GM10266 (cell line): Measurements from ENCODE around the gene SPTLC2.
"Not testable (repeated sequence)": the region's sequence is repeated elsewhere in the genome, so short reads cannot be mapped to it uniquely, and the experiment has no call there.

Experiments
- DNase-seq: peaks from one replicate; pipeline ENCODE4 v3.0.0; 2012; ENCODE audit errors: extremely low spot score
- TF ChIP-seq, protein P1 (sequence below): IDR thresholded peaks from 2 replicates; pipeline ENCODE4 v1.5.1; 2012; ENCODE audit warnings: mild to moderate bottlenecking, low read depth; ENCODE audit not compliant: control insufficient read depth, insufficient read depth; ENCODE audit errors: missing control alignments

SPTLC2 gene

DNA sequence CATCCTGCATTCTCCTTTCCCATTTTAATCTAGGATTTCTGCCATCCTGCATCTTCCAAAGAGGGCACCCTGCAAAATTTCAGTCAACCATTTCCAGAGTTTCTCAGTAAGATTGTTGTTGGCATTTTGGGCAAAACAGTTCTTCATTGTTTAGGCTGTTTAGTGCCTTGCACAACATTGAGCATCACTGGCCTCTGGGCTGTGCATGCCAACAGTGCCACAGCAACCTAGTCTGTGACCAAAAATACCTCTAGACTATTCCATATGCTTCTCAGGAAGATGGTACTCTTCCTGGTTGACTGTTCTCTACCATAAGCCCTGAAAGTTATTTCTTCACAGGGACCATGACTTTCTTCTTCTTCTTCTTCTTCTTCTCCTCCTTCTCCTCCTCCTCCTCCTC is 85.4 kb downstream of the SPTLC2 start:
- no peak for DNase-seq
- TF ChIP-seq, protein P1, sequence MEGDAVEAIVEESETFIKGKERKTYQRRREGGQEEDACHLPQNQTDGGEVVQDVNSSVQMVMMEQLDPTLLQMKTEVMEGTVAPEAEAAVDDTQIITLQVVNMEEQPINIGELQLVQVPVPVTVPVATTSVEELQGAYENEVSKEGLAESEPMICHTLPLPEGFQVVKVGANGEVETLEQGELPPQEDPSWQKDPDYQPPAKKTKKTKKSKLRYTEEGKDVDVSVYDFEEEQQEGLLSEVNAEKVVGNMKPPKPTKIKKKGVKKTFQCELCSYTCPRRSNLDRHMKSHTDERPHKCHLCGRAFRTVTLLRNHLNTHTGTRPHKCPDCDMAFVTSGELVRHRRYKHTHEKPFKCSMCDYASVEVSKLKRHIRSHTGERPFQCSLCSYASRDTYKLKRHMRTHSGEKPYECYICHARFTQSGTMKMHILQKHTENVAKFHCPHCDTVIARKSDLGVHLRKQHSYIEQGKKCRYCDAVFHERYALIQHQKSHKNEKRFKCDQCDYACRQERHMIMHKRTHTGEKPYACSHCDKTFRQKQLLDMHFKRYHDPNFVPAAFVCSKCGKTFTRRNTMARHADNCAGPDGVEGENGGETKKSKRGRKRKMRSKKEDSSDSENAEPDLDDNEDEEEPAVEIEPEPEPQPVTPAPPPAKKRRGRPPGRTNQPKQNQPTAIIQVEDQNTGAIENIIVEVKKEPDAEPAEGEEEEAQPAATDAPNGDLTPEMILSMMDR, result no peak

DNA sequence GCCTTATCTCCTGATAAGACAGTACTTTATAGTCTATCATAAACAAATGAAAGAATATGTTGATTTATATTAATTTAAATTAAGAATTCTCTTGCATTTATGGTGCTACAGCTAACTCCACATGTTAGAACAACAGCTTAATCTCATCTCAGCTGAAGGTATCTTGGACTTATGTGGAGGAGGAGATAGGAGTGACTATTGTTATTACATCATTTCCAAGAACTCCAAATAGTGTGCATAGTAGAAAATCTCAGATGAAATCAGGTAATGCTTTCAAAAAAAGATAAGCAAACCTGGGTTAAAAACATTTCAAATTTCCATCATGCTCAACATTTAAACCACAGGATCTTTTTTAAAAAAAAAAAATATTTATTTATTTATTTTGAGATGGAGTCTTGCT is 86.5 kb downstream of the SPTLC2 start:
- no peak for DNase-seq
- TF ChIP-seq, protein P1, result no peak

DNA sequence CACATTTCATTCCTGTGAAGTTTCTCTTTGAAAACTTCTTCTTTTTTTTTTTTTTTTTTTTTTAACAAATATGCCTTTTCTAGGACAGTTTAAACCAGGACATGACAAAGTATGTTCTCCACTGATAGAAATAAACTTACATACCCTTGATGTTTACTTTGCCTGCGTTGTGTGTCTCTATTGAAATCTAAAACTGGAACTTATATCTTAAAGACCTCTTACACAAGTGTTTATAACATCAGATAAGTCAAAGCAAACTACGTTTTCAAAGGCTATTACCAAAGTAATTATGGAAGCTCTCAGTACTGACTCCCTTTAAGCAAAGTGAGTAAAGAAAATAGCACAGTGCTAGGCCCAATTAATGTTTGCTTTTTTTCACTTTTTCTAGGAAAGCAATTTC is 87.2 kb downstream of the SPTLC2 start:
- DNase-seq, result no peak
- TF ChIP-seq, protein P1, result no peak

DNA sequence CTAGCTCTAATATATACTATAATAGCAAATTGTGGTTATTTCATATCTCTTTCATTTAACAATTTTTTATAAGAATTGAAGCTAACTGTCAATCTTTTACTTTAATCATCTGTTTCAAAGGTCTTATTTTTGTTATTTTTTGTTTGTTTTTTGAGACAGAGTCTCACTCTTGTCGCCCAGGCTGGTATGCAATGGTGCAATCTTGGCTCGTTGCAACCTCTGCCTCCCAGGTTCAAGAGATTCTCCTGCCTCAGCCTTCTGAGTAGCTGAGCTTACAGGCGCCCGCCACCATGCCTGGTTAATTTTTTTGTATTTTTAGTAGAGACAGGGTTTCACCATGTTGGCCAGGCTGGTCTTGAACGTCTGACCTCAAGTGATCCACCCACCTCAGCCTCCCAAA is 87.7 kb downstream of the SPTLC2 start:
- DNase-seq, result not testable (repeated sequence)

DNA sequence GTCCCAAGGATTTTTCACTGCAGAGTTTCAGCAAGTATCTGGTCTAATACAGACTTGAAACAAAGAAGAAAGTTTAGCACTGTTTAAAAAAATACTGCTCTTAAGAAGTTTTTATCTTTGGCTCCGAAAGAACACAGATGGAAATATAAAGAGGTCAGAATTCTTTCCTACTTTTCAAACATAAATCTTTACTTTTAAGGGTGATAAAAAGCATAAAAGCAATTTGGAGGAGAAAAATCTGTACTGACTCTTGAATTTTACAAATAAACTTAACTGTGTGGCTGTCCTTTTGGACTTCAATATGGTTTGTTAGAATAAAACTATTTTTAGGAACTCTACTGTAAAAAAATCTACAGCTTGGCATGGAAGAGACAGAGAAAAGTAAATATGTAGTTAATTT is 90.2 kb downstream of the SPTLC2 start:
- no peak for DNase-seq
- TF ChIP-seq, protein P1, result no peak

DNA sequence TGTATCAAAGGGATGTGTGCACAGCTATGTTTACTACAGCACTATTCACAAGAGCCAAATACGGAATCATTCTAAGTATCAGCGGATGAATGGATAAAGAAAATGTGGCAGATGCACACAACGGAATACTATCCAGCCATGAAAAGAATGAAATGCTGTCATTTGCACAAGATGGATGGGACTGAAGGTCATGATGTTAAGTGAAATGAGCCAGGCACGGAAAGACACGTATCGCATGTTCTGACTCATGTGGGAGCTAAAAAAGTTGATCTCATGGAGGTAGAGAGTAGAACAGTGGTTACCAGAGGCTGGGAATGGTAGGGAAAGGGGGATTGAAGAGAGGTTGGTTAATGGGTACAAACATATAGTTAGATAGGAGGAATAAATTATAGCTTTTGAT is 91.9 kb downstream of the SPTLC2 start:
- DNase-seq, result no peak
- TF ChIP-seq, protein P1, result no peak

DNA sequence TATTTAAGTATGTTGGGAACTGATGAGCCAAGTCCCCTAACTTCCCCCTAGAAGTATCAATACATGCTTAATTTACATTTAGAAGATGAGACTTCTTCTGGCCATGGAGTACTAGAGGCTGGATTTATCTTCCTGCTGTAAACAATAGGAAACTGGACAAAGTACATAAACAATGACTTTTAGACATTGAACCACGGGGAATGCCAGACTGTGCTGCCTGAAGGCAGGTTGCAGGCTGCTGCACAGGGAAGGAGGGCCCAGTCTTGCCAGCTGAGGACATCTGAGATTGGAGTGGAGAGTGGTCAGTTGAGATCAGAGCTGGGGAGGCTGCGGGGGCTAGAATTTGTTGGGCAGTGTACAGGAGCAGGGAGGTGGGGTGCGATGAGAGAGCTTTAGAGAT is 93.3 kb downstream of the SPTLC2 start:
- DNase-seq, result no peak
- TF ChIP-seq, protein P1, result no peak

DNA sequence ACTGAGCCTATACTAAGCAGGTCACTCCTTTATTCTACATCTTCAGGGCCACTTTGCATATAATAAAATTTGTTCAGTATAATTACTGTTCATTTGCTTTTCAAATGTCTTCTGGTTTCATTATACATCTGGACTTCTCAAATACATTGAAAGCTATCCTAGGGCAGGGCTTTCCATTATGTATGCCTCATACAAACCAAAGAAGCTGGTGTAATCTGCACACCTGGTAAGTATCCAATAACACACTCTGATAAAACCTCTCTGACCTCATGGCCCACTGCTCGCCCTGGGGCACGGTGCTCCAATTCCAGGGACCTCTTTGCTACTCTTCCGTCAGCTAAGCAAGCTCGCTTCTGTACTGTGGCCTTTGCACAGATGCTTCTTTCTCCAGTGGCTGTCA is 95.9 kb downstream of the SPTLC2 start:
- TF ChIP-seq, protein P1, result no peak
- no peak for DNase-seq
